HepG2 (cell line): ENCODE measurements around the gene TSKU.

Source experiments
- CTCF ChIP-seq: sonication (generic); formaldehyde crosslinking; IDR thresholded peaks from 2 replicates; pipeline ENCODE4 v1.5.0; 2020; ENCODE audit warnings: mild to moderate bottlenecking, missing genetic modification reagents, moderate library complexity
- EHMT2 ChIP-seq: fragments of 200-600 bp; sonication (generic); IDR thresholded peaks from 2 replicates; pipeline ENCODE4 v1.7.0; 2017; ENCODE audit warnings: antibody characterized with exemption, low read depth, low read length, borderline replicate concordance
- MLX ChIP-seq: IDR thresholded peaks from 2 replicates; pipeline ENCODE4 v1.6.1; 2016

GRCh38 chr11:76742902-76743301, 40.3 kb upstream of the TSKU start:
- TF ChIP-seq MLX = no peak
- no peak for TF ChIP-seq CTCF (CRISPR knock-in tag)
- no peak for TF ChIP-seq EHMT2
